Esophagus squamous epithelium (tissue), 4 donors: ENCODE measurements around the gene ADGRF3.

Experiments used
- POLR2A ChIP-seq, 4 donors: fragments of 450-650 bp; IDR thresholded peaks; one replicate each; pipeline ENCODE4 v1.6.1; 2017; ENCODE audit warnings: antibody characterized with exemption in 4 of 4, mild to moderate bottlenecking in 4 of 4, moderate library complexity in 3 of 4
- TF ChIP-seq, protein P1 (sequence below), 6 experiments: fragments of 450-650 bp in 4 of 6; fragments of 200-600 bp in 2 of 6; sonication (generic) in 2 of 6; IDR thresholded peaks; one replicate each; pipeline ENCODE4 v1.5.1; 2016 to 2019; ENCODE audit warnings: antibody characterized with exemption in 6 of 6, mild to moderate bottlenecking in 4 of 6, moderate library complexity in 4 of 6

GRCh38 chr2:26313446-26313845, 33.1 kb downstream of the ADGRF3 start:
- no peak for TF ChIP-seq POLR2A (IDR thresholded peaks at IDR 0.05)
- TF ChIP-seq, protein P1, sequence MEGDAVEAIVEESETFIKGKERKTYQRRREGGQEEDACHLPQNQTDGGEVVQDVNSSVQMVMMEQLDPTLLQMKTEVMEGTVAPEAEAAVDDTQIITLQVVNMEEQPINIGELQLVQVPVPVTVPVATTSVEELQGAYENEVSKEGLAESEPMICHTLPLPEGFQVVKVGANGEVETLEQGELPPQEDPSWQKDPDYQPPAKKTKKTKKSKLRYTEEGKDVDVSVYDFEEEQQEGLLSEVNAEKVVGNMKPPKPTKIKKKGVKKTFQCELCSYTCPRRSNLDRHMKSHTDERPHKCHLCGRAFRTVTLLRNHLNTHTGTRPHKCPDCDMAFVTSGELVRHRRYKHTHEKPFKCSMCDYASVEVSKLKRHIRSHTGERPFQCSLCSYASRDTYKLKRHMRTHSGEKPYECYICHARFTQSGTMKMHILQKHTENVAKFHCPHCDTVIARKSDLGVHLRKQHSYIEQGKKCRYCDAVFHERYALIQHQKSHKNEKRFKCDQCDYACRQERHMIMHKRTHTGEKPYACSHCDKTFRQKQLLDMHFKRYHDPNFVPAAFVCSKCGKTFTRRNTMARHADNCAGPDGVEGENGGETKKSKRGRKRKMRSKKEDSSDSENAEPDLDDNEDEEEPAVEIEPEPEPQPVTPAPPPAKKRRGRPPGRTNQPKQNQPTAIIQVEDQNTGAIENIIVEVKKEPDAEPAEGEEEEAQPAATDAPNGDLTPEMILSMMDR (IDR thresholded peaks at IDR 0.05): no peak
